Activated naive CD4-positive, alpha-beta T cell (primary cell): ENCODE measurements around the gene MOGAT3.
"Not testable (repeated sequence)": the region's sequence is repeated elsewhere in the genome, so short reads cannot be mapped to it uniquely, and the experiment has no call there.

Experiments
- DNase-seq, 4 experiments: peaks; one replicate each; lab custom pipeline; 2025; lab: John Stamatoyannopoulos, UW

Gene MOGAT3

GRCh38 chr7:101203740-101204738 lies 3.2 kb upstream of the MOGAT3 start:
- DNase-seq, result peak in 1 of 4 experiments; percentile 17

GRCh38 chr7:101202603-101202918 lies 1.7 kb upstream of the MOGAT3 start:
- no peak for DNase-seq

GRCh38 chr7:101201695-101202602 lies 1.1 kb upstream of the MOGAT3 start:
- DNase-seq, result no peak

GRCh38 chr7:101200504-101200861 lies 353 bp downstream of the MOGAT3 start:
- DNase-seq, result no peak

- not testable (repeated sequence) for DNase-seq
These were observed 1.3 kb downstream of the MOGAT3 start for GRCh38 chr7:101199522-101199921.

GRCh38 chr7:101198476-101198875 lies 2.4 kb downstream of the MOGAT3 start:
- no peak for DNase-seq

GRCh38 chr7:101197991-101198390 lies 2.8 kb downstream of the MOGAT3 start:
- no peak for DNase-seq

GRCh38 chr7:101195884-101196283 lies 5.0 kb downstream of the MOGAT3 start:
- DNase-seq, result no peak

GRCh38 chr7:101189109-101189508 lies 11.7 kb downstream of the MOGAT3 start:
- no peak for DNase-seq

- no peak for DNase-seq
These were observed 13.9 kb downstream of the MOGAT3 start for GRCh38 chr7:101186844-101187428.

GRCh38 chr7:101186194-101186593 lies 14.6 kb downstream of the MOGAT3 start:
- no peak for DNase-seq

GRCh38 chr7:101185258-101185839 lies 15.5 kb downstream of the MOGAT3 start:
- no peak for DNase-seq

- DNase-seq, result no peak
These were observed 20.6 kb downstream of the MOGAT3 start, which contains the start of gene NAT16 for GRCh38 chr7:101180130-101180755. NAT16 (minus strand) TSS chr7:101180293; CDS start chr7:101174807, 5,486 bp downstream.

GRCh38 chr7:101179713-101180112 lies 21.1 kb downstream of the MOGAT3 start:
- no peak for DNase-seq

- no peak for DNase-seq
These were observed 21.7 kb downstream of the MOGAT3 start for GRCh38 chr7:101179117-101179516.

GRCh38 chr7:101177644-101178043 lies 23.2 kb downstream of the MOGAT3 start:
- DNase-seq, result no peak

GRCh38 chr7:101175664-101176063 lies 25.2 kb downstream of the MOGAT3 start:
- no peak for DNase-seq

- no peak for DNase-seq
These were observed 26.4 kb downstream of the MOGAT3 start for GRCh38 chr7:101174322-101174854.

GRCh38 chr7:101173752-101174244 lies 27.0 kb downstream of the MOGAT3 start:
- peak in 3 of 4 experiments; percentile 33 to 52 (median 46) for DNase-seq

GRCh38 chr7:101172854-101173751 lies 27.7 kb downstream of the MOGAT3 start:
- DNase-seq, result no peak
